CD4-positive, alpha-beta T cell treated with Interferon gamma for 1 hour (primary cell): ENCODE results near the gene FBXO48.
"Not testable (repeated sequence)": the region's sequence is repeated elsewhere in the genome, so short reads cannot be mapped to it uniquely, and the experiment has no call there.

Experiments used
- DNase-seq: peaks from one replicate; pipeline ENCODE4 v3.0.0-alpha.2; 2020

The FBXO48 gene, protein sequence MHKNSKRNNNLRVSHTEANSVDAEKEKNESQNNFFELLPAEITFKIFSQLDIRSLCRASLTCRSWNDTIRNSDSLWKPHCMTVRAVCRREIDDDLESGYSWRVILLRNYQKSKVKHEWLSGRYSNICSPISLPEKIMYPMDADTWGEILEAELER

DNA sequence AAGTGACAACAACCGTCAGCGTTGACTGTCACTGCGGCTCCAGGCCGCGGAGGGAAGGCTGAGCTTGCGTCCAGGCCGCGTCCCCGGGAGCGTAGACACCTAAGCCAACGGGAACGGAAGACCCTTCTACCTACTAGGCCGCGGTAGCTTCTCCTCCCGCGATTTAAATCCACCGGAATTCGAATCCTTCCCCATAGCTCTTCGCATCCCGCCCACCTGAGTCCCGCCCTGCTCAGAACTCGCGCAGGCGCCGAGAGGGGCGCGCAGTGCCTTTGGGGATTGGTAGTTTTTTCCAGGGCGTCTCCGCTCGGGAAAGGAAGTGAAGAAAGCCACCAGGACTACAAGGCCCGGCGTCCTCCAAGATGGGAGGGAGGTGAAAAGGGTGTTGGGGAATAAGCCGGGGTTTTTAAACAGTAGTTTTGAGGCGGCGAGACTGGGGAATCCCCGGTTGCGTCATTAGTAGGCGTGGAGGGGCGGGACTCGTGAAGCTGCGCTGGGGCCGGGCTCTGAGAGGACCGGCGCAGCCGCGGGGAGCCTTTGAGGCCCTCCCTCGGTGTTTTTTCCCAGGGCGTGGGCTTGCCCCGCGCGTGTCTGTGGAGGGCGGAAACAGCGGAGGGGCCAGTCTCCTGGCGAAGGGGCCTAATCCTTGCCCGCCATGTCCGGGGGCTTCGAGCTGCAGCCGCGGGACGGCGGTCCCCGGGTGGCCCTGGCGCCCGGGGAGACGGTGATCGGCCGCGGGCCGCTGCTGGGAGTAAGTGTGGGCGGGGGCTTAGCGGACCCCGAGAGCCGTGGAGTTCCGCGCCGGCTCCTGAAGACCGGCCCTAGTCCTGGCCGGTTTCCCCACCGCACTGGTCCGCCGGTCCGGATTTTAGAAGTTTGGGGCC lies at the start of gene FBXO48, which contains the start of gene APLF:
Gene FBXO48 (minus strand): TSS at position 218 of the 884 bp plus-strand sequence. CDS start 2,149 bp downstream, outside the sequence.
Gene APLF (plus strand): TSS at position 509 of the 884 bp plus-strand sequence. CDS start 147 bp downstream, at position 656.
- peak; percentile 99 for DNase-seq

DNA sequence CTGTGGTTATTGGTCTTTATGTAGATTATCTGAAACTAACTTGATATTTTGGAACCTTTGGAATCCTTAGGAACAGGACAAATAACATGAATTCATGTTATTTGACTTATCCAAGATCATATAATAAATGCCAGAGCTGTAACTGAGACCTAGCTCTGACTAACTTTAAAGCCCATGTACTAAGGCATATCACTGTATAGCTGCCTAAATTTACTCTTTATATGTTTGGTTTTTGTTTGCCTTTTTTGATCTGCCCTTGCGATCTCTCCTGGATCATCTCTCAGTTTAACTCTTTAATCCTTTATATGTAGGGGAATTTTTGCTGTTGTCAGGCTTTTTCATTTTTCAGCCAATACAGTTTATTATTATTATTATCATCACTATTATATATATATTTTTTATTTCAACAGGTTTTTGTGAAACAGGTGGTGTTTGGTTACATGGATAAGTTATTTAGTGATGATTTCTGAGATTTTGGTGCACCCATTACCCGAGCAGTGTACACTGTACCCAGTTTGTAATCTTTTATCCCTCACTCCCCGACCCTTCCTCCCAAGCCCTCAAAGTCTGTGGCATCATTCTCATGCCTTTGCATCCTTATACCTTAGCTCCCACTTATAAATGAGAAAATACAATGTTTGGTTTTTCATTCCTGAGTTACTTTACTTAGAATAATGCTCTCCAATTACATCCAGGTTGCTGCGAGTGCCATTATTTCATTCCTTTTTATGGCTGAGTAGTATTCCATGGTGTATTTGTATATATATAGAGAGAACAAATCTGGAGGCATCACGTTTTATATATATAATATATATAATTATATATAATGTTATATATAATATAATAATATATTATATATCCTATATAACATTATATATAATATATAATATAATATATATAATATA lies 49.2 kb upstream of the FBXO48 start:
- DNase-seq, result no peak

DNA sequence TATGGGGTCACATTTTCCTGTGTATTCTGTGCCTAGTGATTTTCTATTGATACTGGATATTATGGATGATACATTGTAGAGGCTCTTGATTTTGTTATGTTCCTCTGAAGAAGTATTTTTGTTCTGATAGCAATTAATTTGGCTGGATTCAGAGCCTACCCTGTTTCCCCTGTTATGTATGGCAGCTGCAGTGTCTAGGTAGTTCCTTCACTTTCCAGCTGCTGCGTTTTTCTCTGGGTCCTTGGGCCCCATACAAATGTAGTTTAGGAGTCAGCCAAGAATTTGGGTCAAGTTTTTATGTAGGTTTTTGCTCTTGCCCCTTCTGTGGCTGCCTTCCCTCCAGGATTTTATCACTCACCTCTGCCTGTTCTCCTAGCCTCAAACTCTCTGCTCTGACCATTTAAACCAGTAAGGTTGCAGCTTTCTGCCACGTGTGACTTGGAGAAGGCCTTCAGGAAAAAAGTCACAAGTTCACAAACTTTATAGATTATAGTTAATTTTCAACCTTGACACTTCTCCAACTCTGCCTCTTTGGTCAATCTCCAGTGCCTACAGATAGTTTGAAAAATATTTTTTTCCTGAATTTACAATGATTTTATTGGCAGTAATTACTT lies 47.3 kb upstream of the FBXO48 start:
- no peak for DNase-seq

DNA sequence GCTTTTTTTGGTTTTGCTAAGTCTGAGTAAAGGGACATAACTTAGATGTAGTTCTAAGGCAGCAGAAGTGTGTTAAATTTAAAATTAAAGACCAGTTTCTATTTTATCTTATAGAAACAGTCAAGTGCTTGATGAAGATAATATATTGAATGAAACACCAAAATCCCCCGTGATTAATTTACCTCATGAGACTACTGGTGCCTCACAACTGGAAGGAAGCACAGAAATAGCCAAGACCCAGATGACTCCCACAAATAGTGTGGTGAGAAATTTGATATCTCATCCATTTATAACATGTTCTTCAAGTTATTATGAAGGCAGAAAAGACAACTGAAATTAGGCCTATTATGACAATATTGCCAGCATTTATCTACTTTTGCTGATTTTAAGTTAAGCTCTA lies 45.9 kb upstream of the FBXO48 start:
- no peak for DNase-seq

DNA sequence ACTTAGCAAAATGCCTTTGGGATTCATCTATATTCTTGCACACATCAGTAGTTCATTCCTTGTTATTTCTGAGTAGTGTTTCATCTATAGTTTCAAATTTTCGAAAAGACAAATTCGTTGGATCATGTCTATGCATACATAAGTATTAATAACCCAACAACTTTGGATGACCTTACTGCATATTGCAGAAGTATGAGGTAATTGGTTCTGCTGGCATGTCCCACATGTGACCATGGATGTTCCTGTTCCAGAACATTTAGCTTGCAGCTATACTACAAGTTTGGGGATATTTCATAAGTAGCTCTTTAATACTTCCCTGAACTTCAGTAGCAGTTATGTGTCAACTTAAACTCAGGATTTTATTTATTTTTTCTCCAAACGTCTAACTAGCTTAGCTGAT lies 45.2 kb upstream of the FBXO48 start:
- DNase-seq, result no peak

DNA sequence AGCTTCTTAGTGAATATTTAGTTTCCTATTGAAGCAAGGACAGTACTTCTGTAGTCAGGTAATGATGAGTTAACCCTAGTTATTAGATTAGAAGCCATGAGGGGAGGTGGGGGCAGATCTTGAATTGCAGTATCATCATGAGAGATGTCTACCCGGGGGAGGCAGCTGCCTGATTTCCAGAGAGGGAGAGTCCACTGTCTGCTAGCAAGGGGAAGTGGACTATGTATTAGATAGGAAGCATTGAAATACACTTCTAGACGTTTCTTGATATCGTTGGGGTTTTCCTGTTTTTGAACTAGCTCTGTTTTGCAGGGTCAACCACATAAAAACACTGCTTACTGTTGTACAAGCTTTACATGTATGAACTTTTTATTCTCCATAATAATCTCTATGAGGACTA lies 39.1 kb upstream of the FBXO48 start:
- no peak for DNase-seq

DNA sequence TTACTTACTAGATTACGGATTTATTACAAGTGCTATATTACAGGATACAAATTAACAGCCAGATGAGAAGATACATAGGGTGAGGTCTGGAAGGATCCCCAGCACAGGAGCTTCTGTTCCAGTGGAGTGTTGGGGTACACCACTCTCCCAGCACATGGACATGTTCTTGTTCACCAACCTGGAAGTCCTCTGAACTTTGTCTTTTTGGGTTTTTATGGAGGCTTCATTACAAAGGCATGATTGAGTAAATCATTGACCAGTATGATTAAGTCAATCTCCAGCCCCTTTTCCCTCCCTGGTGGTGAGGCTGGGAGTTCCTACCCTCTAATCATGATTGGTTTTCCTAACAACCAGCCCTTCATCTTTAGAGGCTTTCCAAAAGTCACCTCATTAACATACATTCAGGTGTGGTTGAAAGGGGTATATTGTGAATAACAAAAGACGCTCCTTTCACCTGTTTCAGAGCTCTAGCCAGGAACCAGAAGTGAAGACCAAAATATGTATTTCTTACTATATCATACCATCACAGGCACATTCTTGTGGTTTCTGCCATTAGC lies 38.6 kb upstream of the FBXO48 start:
- no peak for DNase-seq

DNA sequence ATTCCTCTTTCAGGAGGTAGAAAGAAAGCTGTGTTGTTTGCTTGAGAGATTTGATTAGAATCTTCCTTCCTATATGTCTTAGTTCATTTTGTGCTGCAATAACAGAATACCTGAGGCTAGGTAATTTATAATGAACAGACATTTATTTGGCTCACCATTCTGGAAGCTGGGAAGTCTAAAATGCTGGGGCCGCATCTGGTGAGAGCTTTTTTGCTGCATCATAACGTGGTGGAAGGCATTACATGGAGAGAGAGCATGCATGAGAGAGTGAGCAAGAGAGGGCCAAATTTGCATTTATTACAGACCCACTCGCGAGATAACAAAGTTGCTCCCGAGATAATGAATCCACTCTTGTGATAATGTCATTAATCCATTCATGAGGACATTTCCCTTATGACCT lies 34.7 kb upstream of the FBXO48 start:
- no peak for DNase-seq

DNA sequence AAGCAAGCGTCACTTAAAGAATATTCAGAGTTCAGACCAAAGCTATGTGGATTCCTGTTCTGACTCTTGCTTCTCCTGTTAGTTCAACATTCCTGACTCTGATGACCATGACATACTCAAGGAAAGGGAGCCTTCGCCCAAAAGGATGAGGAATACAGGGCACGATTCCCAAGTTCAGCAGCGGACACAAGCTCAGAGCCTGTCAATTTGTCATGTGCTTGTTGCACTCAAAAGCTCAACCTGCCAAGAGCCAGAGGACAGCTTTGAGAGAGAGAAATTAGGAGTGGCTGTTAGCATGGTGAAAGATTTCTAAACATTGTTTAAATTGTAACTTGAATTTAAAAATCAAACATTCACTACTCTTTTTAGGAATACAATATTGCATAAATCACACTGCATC lies 33.6 kb upstream of the FBXO48 start:
- no peak for DNase-seq

DNA sequence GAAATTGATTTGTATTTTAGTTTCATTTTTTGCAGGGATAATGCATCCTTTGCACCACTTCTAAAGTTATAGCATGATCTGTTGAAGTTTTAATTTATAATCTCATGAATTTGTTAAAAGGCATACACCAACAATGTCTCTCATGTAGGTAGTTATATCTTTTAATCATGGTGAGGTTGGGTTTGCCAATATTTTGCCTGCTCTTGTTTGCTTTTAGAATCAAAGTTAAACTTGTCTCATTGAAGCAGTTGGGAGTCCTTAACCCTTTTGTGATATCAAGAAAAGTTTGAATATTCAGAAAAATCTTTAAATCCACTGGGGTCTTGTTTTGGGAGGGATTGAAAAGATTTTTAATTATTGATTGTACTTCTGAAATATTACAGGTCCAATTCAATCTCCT lies 32.0 kb upstream of the FBXO48 start:
- no peak for DNase-seq

DNA sequence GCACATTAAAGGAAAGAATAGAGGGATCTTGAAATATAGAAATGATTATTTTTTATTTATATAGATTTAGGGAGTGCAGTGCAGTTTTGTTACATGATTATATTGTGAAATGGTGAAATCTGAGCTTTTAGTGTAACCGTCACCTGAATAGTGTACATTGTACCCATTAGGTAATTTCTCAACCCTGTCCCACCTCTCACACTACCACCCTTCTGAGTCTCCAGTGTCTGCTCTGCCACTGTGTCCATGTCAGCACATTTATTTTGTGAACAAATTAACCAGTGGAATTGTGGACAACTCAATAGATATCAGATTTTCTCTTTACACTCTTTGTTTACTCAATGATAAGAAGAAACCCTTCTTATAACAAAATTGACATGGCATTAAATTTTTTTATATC lies 24.5 kb upstream of the FBXO48 start:
- no peak for DNase-seq

DNA sequence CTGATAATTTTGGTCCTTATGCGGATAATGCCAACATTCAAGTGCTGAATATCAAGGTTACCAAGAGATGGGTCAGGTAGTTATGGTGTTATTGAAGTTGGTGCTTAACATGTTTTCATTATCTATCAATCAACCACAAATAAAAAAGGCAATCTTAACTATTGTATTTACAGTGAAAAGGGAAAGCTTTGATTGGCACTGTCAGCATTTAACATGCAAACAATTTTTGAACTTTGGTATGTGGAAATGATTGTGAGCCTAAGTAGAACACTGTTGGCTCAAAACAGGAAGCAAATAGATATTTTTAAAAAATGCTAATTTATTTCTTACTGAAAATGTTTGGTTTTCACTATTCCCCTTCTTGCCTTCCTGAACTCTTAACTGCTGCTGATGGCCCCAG lies 22.2 kb upstream of the FBXO48 start:
- no peak for DNase-seq

DNA sequence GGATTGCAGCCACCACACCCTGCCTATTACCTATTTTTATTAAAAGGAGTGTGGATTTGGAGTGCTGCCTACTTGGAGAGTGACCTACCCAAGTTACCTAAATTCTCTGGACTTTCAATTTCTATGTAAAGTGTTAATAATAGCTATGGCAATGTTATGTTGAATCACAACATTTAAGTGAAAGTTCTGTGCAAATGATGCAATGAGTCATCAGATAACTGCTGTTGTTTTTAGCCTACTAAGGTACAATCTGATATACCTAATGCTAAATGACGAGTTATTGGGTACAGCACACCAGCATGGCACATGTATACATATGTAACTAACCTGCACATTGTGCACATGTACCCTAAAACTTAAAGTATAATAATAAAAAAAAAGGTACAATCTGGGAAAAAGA lies 21.5 kb upstream of the FBXO48 start:
- not testable (repeated sequence) for DNase-seq

DNA sequence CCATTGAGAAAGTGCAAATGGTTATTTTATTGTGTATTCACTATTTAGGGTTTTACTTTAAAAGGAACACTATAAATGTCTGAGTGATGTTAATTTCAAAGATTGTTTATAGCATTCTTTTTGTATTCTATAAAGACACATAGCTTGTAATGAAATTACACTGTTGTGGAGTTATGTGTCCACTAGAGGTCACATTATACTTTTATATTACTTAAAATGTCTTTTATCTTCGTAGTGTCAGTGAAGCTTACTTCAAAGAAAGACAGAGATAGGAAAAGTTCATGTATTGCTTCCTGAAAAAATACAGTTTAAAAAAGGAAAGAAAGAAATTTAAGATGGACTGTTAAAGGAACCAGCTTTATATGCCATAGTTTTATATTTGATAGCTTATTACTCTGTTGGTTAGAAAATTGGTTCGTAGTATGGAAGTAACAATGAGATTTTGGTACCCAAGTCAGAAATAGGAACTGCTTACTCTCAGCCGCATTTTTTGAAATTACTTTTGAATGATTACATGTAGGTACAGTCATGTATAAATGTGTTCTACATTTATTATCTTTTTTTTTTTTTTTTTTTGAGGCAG lies 20.8 kb upstream of the FBXO48 start:
- no peak for DNase-seq

DNA sequence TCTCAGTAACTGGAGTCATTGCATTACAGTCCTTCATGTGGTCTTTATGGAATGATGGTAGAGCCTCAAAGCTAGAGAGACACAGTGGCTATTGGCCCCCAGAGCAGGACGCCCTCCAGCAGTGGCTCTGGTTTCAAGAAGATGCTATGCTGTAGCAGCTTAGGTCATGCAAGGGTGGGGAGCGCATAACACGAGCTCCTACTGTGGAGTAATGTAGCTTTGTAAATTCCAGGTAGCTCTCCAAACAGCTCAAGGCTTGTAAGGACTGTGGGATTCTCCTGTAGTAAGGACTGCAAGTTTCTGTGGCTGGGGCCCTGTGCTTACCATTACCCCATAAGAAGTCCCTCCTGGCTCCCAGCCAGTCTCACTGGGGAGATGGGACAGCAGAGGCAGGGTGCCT lies 15.9 kb upstream of the FBXO48 start:
- DNase-seq, result no peak

DNA sequence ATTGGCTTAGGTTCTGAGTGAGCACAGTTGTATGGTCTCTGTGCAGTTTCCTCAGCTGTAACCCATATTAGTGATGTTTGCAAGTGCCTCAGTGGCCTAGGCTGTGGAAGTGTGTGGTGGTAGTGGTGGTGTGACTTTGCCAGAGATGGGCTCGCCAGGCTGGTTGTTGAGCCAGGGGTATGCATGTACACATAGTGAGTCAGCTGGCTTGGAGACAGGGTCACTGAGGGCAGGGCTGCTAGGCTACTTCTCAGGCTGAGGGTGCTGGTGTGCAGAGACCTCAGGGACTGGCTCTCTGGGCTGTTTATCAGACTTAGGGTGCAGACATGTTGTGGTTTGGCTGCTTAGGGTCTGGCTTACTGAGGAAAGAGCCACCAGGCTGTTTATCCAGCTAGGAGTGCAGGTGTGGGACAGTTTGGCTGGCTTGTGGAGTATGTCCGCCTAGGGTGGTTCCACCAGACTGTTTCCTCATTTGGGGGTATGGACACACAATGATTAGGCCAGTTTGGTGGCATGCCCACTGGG lies 15.3 kb upstream of the FBXO48 start:
- no peak for DNase-seq

DNA sequence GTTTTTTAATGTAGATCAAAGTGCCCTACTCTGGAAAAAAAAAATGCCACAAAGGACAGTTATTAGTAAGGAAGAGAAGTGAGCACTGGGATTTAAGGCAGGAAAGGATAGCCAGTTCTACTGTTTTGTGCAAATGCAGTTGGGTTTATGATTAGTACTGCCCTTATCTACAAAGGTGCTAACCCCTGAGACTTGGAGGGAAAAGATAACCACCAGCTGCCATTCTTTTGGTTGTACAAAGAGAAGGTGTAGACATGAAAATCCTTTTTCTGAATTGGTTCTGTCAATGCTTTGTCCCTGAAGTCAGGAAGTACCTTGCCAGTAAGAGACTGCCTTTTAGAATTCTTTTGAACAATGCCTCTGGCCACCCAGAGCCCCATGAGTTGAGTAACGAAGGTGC lies 11.6 kb upstream of the FBXO48 start:
- DNase-seq, result no peak

DNA sequence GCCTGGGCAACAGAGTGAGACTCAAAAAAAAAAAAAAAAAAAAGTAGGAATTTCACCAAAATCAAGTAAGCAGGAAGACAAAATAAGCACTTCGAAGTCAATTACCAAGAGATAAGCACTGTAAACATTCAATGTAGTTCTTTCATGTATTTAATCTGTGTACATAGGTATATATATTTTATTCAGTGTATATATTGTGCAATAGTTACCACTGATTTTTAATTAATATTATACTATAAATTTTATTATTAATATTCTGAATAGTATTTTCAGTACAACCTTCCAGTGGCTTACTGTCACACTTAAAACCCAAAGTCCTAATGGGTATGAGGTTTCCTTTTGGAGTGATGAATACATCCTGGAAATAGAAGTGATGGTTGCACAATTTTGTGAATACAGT lies 9.4 kb upstream of the FBXO48 start:
- DNase-seq, result no peak

DNA sequence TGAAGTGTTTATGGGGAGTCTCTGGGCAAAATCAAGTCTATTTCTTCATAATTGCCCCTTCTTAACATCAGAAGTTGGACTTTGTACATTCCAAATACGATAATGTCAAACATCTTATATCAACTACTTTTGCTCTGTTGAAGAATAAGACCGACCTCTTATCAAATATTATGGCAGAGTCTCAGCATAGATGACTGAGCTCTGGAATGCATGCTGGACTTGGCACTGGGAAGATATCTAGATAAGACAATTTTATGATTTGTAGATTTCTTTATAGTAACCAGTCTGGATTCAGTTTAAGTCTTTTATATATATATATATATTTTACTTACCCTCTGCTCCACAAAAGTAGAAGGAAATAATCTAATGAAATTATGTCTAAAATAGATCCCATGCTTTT lies 8.5 kb upstream of the FBXO48 start:
- DNase-seq, result no peak

DNA sequence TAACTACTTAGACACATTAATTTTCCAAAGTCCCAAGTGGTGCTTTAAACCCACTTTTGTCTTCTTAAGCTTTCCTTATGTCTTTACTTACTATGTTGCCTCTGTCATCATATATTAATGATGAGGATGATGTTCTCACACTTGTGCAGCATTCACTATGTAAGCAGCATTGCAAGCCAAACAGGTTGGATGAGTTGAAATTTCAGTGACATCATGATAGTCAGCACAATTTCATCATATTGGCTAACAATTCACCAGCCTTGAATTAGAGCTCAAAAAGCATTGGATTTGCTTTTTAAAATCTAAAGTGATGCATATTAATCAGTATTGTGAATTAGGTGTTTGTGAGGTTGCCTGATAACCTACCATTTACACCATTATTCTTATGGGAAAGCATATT lies 8.0 kb upstream of the FBXO48 start:
- DNase-seq, result no peak

DNA sequence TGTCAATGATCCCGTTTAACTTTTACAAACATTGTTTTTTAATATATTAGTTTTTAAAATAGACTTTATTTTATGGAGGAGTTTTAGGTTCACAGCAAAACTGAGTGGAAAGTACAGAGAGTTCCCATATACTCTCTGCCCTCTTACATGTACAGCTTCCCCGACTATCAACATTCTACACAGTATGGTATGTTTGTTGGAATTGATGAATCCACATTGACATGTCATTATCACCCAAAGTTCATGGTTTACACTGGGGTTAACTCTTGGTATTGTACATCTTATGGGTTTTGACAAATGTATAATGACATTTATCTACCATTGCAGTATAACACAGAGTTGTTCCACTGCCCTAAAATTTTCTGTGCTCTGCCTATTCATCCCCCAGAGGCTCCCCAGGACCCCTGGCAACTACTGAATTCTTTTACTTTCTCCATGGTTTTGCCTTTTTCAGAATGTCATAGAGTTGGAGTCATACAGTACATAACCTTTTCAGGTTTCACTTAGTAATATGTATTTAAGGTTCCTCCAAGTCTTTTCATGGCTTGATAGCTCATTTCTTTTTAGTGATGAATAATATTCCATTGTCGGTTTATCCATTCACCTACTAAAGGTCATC lies 5.8 kb upstream of the FBXO48 start:
- DNase-seq, result no peak

DNA sequence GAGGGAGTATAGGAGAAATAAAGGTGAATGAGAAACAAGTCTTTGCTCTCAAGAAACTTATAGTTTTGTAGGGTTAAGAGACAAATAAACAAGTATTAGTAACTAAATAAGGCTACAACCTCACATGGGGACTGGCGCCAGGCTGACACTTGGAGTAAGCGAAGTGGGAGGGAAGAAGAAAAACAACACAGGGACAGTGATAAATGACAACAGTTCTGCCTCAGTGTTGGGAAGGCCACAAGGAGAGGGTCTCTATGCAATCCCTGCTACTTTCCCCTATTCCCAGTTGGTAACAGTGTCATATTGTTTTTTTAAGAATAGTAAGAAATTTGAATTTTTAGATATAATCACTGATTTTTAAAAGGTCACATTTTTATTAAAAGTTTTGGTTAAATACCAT lies 4.3 kb upstream of the FBXO48 start:
- DNase-seq, result no peak
